NCI-H82 (cell line): ENCODE data around the gene AEBP1.

Experiments used
- DNase-seq: peaks from one replicate; lab custom pipeline; 2025; lab: John Stamatoyannopoulos, UW

Gene AEBP1

GRCh38 chr7:44103923-44104859 is at the start of gene AEBP1:
Gene AEBP1, plus strand, starts transcription at chr7:44104345. Its CDS starts 321 bp downstream, at chr7:44104666.
- peak; percentile 77 for DNase-seq

GRCh38 chr7:44056681-44057080 is 47.5 kb upstream of the AEBP1 start:
- DNase-seq: no peak

- DNase-seq: no peak
Measured at GRCh38 chr7:44057181-44057848, 46.8 kb upstream of the AEBP1 start.

GRCh38 chr7:44057849-44058758 is 46.0 kb upstream of the AEBP1 start:
- no peak for DNase-seq

- no peak for DNase-seq
Measured at GRCh38 chr7:44058759-44059218, 45.4 kb upstream of the AEBP1 start.

GRCh38 chr7:44059219-44060090 is 44.7 kb upstream of the AEBP1 start:
- DNase-seq: no peak

GRCh38 chr7:44060091-44060947 is 43.8 kb upstream of the AEBP1 start:
- no peak for DNase-seq

- DNase-seq: no peak
Measured at GRCh38 chr7:44060948-44061644, 43.0 kb upstream of the AEBP1 start.

- no peak for DNase-seq
Measured at GRCh38 chr7:44061645-44062179, 42.4 kb upstream of the AEBP1 start.

- no peak for DNase-seq
Measured at GRCh38 chr7:44062180-44062902, 41.8 kb upstream of the AEBP1 start.

- DNase-seq: no peak
Measured at GRCh38 chr7:44062903-44063295, 41.2 kb upstream of the AEBP1 start.

GRCh38 chr7:44063547-44063893 is 40.6 kb upstream of the AEBP1 start:
- DNase-seq: no peak

GRCh38 chr7:44063894-44064651 is 40.1 kb upstream of the AEBP1 start:
- DNase-seq: no peak

- DNase-seq: no peak
Measured at GRCh38 chr7:44064791-44065430, 39.2 kb upstream of the AEBP1 start.

- DNase-seq: peak; percentile 36
Measured at GRCh38 chr7:44065431-44066110, 38.6 kb upstream of the AEBP1 start, which contains the start of gene PGAM2. Gene PGAM2, minus strand, starts transcription at chr7:44065567. Its CDS starts 38 bp downstream, at chr7:44065529.

- no peak for DNase-seq
Measured at GRCh38 chr7:44066111-44066460, 38.1 kb upstream of the AEBP1 start.
